HG02610 (cell line): ENCODE measurements around the gene SLC41A1.

Experiments
- ATAC-seq: cut with Tn5 transposase; IDR thresholded peaks from one replicate; pipeline ENCODE4 v1.9.1; 2021; ENCODE audit warnings: mild to moderate bottlenecking, moderate library complexity; ENCODE audit not compliant: unreplicated experiment

SLC41A1 gene

DNA sequence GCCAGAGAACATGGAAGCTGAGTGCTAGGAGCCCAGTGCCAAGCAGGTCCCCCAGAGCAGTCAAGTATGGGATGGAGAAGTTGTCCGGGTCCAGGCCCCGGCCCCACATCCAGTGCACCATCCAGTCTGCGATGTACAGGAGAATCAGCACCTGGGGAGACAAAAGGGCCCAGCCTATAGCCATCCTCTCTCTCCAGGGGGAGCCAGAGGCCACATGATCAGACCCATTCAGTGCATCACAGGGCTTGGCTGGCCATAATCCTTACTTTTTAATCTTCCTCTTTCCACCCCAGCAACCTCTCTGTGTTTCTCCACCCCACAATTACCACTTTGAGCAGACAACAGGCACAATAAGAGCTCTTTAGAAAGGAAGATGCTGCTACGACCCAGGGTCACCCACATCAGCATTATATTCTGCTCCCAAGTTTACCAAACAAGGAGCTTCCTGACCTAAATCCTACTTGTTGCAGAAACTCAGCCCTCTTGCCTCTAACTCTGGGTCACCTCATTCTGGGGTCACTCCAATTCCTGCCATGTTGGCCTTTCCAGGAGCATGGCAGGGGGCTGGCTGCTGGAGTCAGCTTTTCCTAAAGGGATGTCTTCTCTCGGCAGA lies 21.3 kb downstream of the SLC41A1 start:
- no peak for ATAC-seq

DNA sequence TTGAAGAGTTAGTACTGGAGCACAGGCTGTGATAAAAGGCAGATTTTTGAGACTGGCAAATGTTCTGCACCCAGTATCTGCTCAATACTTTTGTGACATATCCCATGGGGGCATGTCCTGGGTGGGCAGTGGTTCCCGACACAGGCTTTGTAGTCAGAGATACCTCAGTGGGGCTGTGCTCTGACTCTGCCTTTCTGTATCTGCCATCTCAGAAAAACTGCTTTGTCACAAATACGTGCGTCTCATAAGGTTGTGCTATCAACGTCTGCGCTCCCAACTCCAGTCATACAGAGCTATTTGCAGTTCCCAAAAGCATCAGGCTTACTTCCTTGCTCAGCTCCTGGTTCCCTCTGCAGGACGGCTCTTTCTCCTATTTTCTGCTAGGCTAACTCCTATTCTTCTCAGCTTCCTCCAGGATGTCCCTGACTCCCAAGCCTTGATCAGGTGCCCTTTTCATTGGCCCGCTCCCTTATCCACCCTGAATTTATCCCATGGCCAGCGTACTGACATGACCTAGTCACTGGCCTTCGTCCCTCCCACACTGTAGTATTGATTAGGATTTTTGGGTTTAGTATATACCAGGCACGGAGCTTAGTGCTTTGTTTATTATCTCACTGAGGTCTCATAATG lies 25.6 kb downstream of the SLC41A1 start:
- no peak for ATAC-seq

DNA sequence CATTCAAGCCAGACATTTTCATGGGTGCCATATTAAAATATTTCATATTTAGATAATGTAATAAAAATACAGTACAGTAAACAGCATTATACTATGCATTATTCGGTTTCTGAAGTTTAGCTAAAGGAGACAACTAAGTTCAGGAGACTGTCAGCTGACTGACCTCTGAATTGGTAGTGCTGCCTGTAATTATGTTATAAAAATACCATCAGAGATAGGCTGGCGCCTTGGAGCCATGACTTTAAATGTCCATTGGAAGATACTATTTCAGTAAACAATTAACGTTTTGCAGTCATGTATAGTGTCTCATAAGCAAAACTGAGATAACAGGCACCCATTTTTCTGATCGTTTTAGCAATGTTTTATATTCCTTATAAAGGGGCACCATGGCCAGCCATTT lies 26.4 kb downstream of the SLC41A1 start:
- no peak for ATAC-seq

DNA sequence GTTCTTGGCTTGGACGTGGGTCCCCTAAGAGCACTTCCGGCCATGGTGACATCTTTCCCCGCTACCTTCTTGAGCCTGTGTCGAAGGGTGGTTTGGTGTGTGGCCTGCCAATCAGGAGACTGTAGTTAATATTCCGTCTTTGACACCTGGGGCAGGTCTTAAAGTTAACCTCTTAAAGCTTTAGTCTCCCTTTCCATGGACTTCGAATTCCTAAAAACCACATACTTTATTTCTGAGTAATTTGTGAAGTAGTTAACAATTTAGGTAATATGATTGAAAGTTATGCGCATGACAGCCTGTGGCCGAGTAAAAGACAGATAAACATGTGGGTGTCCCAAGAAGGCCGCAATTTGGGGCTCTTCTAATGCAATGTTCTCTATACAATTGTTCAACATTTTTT lies 27.6 kb downstream of the SLC41A1 start:
- no peak for ATAC-seq

DNA sequence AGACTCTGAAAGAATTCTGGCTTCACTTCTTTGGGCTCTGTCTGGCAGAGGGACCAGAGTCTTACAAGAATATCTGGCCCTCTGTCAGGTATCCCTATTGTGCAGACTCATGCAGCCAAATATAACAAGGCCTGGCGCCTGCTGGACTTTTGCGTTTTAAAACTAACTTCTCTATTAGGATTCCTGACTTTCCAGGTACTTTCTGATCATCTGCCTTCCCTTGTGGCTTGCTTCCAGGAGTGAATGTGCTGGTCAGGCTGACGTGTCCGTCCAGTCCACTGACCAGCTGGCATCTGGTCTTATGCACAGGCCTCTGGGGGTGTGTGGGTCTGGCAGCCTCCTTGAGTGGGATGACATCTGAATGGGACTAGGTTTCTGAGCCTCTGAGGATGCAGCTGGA lies 29.1 kb downstream of the SLC41A1 start:
- ATAC-seq, result no peak

DNA sequence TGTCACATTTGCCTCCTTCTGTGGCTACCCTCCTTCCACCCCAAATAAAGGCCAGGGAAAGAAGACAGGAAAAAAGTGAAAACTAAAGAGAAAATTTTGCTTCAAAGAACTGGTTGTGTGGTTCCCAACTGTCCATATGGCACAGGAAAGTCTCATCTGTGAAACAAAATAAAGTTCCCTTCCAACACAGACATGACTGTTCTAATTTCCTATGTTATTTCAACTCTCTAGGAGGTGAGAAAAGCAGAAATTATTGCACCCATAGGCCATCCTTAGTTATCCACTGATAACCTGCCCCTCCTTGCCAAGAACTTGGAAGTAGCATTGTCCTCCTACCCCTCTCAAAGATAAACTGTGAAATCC lies 29.6 kb downstream of the SLC41A1 start:
- no peak for ATAC-seq

DNA sequence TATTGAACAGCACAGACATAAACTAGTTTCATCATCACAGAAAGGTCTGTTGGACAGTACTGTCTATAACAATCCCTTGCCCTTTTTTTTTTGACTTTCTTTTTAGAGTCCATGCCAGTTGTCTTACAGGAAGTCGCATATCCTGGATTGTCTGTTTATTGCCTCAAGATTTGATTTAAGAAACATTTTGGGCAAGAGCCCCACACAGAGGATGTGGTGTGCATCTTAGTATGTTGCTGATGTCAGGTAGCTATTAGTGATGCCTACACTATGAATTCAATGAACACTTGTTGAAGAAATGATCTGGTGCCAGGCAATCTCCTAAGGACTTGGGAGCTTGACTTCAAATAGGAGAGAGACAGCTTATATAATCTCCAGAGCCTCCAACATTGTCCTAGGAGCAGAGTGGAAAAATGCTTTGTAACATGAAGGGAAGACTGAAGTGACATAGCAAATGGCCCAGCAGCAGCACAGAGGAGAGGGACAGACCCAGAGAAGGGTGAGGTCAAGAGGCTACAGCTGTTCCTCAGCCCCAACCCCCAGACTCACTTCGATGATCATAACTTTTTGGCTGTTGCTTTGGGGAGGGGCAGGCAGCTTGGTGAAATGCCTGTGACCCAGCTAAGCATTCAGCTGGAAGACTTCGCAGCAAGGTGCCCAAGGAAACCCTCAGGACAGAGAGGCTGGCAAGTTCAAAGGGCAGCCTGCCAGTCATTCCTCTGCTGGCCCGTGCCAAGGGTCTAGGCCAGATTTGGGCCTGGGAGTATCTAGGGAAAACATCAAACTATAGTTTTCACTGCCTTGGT lies 30.2 kb downstream of the SLC41A1 start:
- no peak for ATAC-seq

DNA sequence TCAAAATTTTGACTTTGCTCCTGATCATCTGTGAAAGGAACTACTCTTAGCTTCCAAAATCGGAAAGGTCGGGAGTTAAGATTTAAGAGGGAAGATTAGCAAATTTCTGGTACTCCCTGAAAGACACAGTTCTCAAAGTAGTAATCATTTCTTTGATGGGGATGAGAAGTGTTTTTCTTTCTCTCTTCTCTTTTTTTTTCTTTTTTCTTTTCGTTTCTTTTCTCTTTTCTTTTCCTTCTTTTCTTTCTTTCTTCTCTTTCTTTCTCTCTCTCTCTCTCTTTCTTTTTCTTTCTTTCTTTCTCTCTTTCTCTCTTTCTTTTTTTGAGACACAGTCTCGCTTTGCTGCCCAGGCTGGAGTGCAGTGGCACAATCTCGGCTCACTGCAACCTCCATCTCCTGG lies 32.7 kb downstream of the SLC41A1 start:
- no peak for ATAC-seq

DNA sequence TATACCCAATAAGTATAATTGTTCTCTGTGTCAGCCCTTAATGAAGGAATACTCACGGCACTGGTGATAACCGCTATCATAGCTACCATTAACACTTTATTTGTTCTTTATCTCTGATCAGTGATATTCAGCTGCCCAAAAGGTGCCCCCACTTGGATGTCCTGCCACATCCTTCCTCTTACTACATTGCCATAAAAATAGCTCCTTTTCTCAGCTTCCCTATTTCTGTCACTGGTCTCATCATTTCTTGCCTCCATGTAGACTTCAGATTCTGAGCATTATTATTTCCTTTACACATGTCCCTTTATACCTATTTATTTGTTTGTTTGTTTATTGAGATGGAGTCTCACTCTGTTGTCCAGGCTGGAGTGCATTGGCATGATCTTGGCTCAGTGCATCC lies 35.0 kb downstream of the SLC41A1 start:
- ATAC-seq, result no peak

DNA sequence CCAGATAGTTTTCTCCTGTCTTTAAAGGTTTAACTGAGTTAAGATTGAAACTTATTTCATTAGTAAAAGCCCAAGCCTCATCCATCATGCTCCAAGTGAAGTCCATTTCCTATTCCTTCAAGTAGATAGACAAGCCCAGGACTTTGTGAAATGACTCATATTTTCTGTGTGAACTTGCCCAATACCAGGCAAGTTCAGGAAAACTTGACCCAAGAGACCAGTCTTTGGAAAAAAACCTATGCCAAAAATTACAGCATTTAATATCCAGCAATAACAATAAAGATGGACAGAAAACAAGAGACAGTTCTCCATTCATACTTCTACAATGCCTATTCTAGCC lies 37.3 kb downstream of the SLC41A1 start:
- ATAC-seq, result no peak

DNA sequence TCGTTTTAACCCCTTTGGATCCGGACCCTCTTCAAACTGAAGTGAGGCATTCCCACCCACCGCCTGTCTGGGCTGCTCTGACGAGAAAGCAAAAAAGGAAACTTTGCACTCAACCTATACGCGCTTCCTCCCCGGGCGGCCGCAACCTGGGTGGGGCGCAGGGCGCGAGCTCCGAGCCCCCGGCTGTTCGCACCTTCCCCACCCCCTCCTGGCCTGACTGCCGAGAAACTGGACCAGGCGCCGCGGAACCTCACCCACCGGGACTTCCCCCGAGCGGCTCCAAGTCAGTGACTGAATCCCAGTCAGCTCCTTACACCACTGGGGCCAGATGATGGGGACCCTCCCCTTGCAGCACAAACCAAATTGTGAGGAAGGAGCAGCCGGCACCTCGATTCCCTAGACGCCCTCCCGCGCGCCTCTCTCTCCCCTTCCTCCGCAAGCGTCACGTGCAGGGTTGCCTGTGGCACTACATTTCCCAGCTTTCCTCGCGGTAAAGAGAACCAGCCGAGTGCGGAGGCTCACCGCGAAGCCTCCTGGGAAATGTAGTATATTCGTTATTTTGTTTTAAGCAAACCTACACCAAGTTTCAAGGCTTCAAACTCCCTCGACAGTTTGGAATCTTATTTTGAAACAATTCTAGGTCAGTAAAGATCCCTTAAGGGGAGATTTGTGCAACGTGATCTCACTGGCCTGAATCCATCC lies 37.8 kb downstream of the SLC41A1 start, which contains the start of gene RAB29:
Gene RAB29, minus strand, starts transcription at position 468 of the 702 bp plus-strand sequence. CDS start 526 bp downstream, outside the sequence.
- ATAC-seq, result peak; percentile 71

DNA sequence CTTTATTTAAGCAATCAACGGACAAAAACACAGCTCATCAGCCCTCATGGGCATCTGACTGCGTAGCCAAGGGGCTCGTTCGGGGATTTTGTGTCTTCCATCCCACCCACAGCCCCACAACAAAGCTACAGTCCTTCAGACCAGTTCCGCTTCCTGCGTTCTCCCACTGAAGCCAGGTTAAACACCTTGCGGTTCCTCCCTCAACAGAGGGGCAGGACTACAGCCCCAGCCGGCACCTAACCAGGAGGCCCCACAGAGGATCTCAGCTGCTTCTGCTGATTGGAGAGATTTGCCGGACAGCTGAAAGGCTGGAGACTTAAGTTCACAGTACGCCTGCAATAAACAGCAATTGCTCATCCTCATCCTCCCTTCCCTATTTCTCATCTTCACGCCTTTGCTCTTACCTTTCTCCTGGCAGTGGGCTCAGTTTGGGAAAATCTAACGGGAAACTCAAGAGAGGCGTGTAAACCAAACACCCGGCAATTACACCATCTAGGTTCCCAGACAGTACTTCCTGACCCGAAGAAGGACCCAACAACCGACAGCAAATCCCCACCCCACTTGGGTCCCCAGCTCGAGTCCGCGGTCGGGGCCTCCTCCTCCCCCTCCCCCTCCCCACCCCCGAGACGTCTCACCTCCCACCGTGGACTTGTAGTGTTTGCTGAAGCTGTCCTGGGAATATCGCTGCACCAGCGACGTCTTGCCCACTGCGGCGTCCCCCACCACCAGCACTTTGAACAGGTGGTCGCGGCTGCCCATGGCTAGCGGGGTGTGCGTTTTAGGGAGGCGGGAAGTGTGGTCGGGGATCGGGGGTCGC lies 38.6 kb downstream of the SLC41A1 start:
- no peak for ATAC-seq

DNA sequence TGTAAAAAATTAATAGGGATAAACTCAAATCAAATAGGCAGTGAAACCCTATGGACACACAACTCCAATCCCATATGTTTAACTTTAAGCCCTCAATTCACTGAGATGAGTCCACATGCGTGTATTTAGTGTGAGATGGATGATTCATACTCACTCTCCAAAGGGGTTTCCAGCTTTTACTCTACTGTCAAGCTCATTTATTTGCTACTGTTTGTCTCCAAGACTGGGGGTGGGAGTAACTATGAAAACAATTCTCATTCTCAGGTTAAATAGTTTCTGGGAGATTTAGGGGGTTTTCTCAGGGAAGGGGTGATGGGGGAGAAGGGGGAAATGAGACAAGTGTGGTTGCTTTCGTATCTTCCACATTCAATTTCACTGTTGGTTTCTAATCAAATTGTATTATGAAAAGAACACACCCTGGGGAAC lies 40.4 kb downstream of the SLC41A1 start:
- ATAC-seq, result peak; percentile 40

DNA sequence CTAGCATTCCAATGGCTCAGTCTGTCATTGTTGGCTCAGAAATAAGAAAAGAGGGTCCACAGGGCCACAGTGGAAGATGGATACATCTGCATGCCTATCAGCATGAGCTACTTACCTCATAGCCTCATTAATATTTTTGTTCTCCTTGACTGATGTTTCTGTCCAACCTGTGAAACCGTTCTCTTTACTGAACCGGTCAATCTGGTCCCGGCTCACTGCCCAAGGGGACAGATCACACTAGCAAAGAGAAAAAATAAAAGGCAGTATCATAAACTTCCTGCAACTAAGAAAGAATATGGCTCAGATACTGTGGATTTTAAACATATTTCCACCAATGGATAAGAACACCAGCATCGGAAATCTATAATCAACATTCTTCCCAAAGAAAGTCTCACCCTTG lies 42.4 kb downstream of the SLC41A1 start:
- no peak for ATAC-seq

DNA sequence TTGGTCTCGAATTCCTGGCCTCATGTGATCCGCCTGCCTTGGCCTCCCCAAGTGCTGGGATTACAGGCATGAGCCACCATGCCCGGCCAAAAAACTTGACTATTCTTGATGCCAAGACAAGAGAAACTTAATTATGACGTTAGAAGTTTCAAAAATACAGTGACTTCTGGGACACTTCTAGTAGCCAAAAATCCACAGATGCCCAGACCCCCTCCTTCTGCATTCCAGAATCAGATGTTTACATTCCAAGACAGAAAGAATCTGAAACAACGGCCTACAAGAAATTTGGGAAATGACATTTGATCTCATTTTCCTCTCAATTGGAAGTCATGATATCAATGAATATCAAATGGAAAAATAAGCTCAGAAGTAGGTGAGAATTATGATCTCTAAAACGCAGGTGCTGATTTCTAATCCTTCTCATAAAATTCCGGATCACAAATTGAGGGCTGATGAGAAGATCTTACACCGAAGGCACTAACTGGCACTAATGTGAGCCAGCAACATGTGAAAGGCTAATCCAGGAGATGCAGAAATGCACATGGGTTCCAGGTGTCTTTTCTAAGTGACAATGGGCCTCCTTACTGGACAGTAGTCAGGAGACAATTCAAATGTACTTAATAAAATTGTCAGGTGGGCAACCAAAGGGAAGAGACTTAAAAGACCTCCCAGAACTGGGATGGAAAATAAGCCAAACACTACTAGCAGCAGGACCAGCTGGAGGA lies 43.2 kb downstream of the SLC41A1 start:
- ATAC-seq, result no peak

DNA sequence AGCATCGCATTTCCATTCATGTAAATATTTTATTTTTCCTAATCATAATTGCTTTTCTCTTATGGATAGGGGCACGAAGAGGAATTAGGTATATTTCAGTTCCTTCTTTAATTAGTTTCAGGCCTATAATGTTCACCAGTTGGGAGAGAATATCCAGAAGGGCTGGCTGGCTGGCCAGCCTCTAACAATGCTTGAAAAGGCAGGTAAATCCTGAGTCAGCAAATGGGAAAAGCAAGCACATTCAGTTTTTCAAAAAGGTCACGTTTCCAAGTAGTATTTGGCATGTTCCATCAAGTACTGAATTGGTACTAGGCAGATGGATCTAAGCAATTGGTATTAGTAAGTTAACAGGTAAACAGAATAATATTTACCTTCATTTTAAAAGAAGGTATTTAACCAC lies 45.8 kb downstream of the SLC41A1 start:
- ATAC-seq, result no peak

DNA sequence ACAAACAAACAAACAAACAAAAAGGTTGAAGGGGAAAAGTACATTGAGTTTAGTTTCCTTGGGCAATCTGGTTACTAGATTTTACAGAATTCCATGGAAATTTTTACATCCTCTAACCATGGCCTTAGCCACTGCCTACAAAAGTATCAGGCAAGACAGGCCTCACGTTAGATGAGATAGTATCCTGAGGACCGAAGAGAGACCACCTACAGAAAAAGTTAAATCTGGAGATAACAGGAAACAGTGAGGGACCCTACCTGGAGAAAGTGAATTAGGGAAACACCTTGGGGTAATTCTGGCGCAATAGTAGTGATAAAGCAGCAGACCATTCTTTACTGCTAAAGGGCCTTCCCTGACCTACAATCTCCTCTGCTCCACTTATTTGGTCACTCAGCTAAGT lies 46.4 kb downstream of the SLC41A1 start:
- ATAC-seq, result no peak

DNA sequence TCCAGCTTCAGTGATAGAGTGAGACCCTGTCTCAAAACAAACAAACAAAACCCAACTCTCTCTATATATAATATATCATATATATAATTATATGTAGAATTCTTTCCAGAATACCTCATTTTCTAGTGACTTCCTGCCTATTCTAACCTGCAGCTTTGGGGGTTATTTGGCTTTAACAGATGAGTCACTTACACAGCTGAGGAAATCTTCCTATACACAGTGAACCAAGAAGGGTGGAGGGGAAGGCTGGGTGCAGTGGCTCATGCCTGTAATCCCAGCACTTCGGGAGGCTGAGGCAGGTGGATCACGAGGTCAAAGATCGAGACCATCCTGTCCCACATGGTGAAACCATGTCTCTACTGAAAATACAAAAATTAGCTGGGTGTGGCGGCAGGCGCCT lies 47.0 kb downstream of the SLC41A1 start:
- ATAC-seq, result no peak

DNA sequence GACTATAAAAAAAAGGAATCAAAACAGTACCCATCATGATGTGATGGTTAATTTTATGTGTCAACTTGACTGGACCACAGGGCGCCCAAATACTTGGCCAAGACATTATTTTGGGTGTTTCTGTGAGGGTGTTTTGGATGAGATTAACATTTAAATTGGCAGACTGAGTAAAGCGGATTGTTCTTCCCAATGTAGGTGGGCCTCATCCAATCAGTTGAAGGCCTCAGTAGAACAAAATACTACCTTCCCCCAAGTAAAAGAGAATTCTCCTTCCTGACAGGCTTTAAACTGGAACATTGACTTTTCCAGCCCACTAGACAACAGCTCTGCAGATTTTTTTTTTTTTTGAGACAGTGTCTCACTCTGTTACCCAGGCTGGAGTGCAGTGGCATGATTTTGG lies 48.4 kb downstream of the SLC41A1 start:
- ATAC-seq, result no peak

DNA sequence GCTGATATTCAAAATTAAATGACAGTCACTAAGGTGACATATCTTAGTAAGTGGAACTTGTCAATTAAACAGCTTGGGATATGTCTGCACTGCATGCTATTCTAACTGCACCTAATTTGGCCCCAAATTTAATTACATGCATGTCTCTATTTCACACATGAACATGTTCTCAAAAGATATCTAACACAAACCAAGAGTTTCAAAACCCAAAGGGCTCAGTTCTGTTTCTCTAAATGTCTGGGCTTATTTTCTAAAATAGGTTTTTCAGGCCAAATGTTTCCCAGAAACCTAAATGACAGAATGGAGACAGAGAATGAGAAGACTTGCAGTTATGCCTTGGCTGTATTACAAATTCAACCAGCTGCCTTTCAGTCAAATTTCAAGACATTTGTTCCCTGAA lies 49.0 kb downstream of the SLC41A1 start:
- no peak for ATAC-seq
